K562 (cell line): ENCODE results near the gene TAF15. TPM values are rescaled to one million over a fixed set of nuclear protein-coding genes. Genes with fewer than 3 reads are reported as not detected.
A peak's percentile ranks its signal among the peaks of the same experiment; 100 is the strongest.

Source experiments
- ASH1L ChIP-seq: fragments of 450-650 bp; IDR thresholded peaks from 2 replicates; pipeline ENCODE4 v1.6.1; 2018; ENCODE audit warnings: borderline replicate concordance, mild to moderate bottlenecking, low read depth; ENCODE audit not compliant: partially characterized antibody
- FOSL1 ChIP-seq: fragments of 200-800 bp; sonication (Bioruptor generic); conservative IDR thresholded peaks from 2 replicates; pipeline ENCODE4 v1.6.1; 2016; ENCODE audit warnings: missing genetic modification characterization, missing compliant biosample characterization
- KLF1 ChIP-seq: fragments of 450-650 bp; IDR thresholded peaks from 2 replicates; pipeline ENCODE4 v1.6.1; 2016; ENCODE audit warnings: missing genetic modification characterization, missing compliant biosample characterization
- KLF16 ChIP-seq: IDR thresholded peaks from 2 replicates; pipeline ENCODE4 v1.6.1; 2016; ENCODE audit warnings: antibody characterized with exemption
- MAFK ChIP-seq: IDR thresholded peaks from 2 replicates; pipeline ENCODE4 v1.6.1; 2011; ENCODE audit warnings: low read length, improper control_type of control experiment
- NFRKB ChIP-seq: fragments of 450-650 bp; IDR thresholded peaks from 2 replicates; pipeline ENCODE4 v1.6.1; 2016; ENCODE audit warnings: low read depth
- PTTG1 ChIP-seq: fragments of 450-650 bp; IDR thresholded peaks from 2 replicates; pipeline ENCODE4 v1.6.1; 2016; ENCODE audit warnings: low read depth, mild to moderate bottlenecking, missing genetic modification characterization, missing compliant biosample characterization
- SMARCA4 ChIP-seq: fragments of 450-650 bp; IDR thresholded peaks from 2 replicates; pipeline ENCODE4 v1.6.1; 2016
- ZNF134 ChIP-seq: fragments of 250-450 bp; sonication (Bioruptor Pico); conservative IDR thresholded peaks from 2 replicates; pipeline ENCODE4 v1.4.0; 2020
- ZNF197 ChIP-seq: fragments of 200-800 bp; sonication (Bioruptor generic); IDR thresholded peaks from 2 replicates; pipeline ENCODE4 v1.6.1; 2016; ENCODE audit warnings: low read depth, missing genetic modification characterization, missing compliant biosample characterization
- ZNF717 ChIP-seq: fragments of 250-450 bp; sonication (Bioruptor Pico); IDR thresholded peaks from 2 replicates; pipeline ENCODE4 v1.5.0; 2021
- ZSCAN29 ChIP-seq: fragments of 450-650 bp; IDR thresholded peaks from 2 replicates; pipeline ENCODE4 v1.6.1; 2017
- polyA plus RNA-seq, 8 experiments: library from polyadenylated mRNA; depleted of rRNA in 4 of 8; stranded (reverse) in 5 of 8; unstranded in 3 of 8; fragments of >200 nt; fragmentation: Nextera tagmentation in 2 of 8; fragmentation: Illumina TruSeq in 1 of 8; extraction: Ambion mirVana in 2 of 8; extraction: Trizol in 1 of 8; gene quantifications; 2 replicates each; pipeline versions ENCODE4 v1.2.1 to v1.2.3, GENCODE V29; 2011 to 2014; ENCODE audit warnings: inconsistent platforms in 1 of 8, missing spikeins in 1 of 8
- total RNA-seq, 7 experiments: library from RNA; depleted of rRNA in 6 of 7; stranded (reverse); fragments of >200 nt in 6 of 7; fragmentation: Illumina TruSeq in 2 of 7; extraction: Trizol in 2 of 7; gene quantifications; 2 replicates each; pipeline versions ENCODE4 v1.2.1 to v1.2.3, GENCODE V29; 2011 to 2021; ENCODE audit warnings: low replicate concordance in 1 of 7
- TF ChIP-seq, protein P1 (sequence below): fragments of 250-450 bp; sonication (Bioruptor Pico); IDR thresholded peaks from 2 replicates; pipeline ENCODE4 v1.8.0; 2022; ENCODE audit warnings: moderate library complexity, mild to moderate bottlenecking, inconsistent platforms
- TF ChIP-seq, protein P2 (sequence below): sonication (generic); formaldehyde crosslinking; IDR thresholded peaks from 2 replicates; pipeline ENCODE4 v1.8.1; 2023; ENCODE audit warnings: mild to moderate bottlenecking, missing genetic modification reagents
- TF ChIP-seq, protein P3 (sequence below): fragments of 250-450 bp; sonication (Bioruptor Pico); IDR thresholded peaks from 2 replicates; pipeline ENCODE4 v1.5.0; 2021; ENCODE audit warnings: mild to moderate bottlenecking, moderate library complexity
- TF ChIP-seq, protein P4 (sequence below): fragments of 450-650 bp; IDR thresholded peaks from 2 replicates; pipeline ENCODE4 v1.6.1; 2017; ENCODE audit warnings: mild to moderate bottlenecking, moderate library complexity
- TF ChIP-seq, protein P5 (sequence below): fragments of 250-450 bp; sonication (Bioruptor Pico); IDR thresholded peaks from 2 replicates; pipeline ENCODE4 v1.5.0; 2021; ENCODE audit warnings: mild to moderate bottlenecking, borderline replicate concordance

Gene TAF15
- total and polyA plus RNA-seq, 9 of the 15 experiments (the other 6 are each of a cell fraction or from before 2014, with no cell fraction given), result 4.1 to 272 (median 56.8) TPM

DNA sequence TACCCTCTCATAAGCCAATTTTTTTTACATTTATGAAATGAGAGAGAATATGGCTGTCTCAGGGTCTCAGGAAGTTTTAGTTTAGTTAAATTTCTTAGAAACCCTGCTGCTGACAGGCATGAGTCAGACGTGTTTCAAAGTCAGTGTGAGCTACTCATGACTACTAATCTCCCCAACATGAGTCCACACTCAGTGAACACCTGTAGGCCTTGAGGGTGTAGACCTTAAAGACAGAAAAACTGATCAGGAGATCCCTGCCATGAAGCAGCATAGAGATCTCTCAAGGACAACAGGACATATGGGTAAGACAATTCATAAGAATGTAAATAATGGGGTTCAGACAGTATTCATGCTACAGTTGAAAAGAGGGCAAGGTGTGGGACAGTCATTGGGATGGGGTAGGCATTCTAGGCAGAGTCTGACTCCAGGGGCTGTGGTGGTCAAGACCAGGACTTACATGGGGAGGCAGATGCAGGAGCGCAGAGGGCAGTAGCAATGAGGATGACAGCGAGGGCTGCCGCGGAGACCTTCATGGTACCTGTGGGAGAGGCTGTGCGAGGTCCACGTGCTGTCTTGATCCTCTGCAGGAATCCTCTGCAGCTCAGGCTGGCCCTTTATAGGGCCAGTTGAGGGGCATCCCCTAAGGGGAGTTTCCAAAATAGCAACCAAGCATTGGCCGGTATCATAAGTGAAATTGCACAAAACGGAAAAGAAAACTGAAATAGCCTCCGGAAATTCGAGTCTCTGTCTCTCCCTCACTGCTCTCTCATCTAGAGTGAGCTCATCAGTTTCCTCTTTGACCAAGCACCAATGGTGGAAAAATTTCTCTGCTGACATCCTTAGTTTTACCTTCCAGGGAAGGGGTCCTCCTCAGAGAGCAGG, 70.7 kb downstream of the TAF15 start, which contains the start of gene CCL5 (continued):
- TF ChIP-seq, protein P1, sequence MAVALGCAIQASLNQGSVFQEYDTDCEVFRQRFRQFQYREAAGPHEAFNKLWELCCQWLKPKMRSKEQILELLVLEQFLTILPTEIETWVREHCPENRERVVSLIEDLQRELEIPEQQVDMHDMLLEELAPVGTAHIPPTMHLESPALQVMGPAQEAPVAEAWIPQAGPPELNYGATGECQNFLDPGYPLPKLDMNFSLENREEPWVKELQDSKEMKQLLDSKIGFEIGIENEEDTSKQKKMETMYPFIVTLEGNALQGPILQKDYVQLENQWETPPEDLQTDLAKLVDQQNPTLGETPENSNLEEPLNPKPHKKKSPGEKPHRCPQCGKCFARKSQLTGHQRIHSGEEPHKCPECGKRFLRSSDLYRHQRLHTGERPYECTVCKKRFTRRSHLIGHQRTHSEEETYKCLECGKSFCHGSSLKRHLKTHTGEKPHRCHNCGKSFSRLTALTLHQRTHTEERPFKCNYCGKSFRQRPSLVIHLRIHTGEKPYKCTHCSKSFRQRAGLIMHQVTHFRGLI (CRISPR knock-in tag), result no peak
- TF ChIP-seq KLF16 (no peak), PTTG1 (tag) (no peak), MAFK (no peak), ZSCAN29 (no peak), ASH1L (no peak), KLF1 (no peak), ZNF197 (CRISPR knock-in tag) (no peak), NFRKB (no peak), FOSL1 (peak; percentile 56), ZNF134 (no peak), SMARCA4 (peak; percentile 35; the same call in 1 of the 2 replicates), ZNF717 (CRISPR knock-in tag) (no peak)
- TF ChIP-seq, protein P2, sequence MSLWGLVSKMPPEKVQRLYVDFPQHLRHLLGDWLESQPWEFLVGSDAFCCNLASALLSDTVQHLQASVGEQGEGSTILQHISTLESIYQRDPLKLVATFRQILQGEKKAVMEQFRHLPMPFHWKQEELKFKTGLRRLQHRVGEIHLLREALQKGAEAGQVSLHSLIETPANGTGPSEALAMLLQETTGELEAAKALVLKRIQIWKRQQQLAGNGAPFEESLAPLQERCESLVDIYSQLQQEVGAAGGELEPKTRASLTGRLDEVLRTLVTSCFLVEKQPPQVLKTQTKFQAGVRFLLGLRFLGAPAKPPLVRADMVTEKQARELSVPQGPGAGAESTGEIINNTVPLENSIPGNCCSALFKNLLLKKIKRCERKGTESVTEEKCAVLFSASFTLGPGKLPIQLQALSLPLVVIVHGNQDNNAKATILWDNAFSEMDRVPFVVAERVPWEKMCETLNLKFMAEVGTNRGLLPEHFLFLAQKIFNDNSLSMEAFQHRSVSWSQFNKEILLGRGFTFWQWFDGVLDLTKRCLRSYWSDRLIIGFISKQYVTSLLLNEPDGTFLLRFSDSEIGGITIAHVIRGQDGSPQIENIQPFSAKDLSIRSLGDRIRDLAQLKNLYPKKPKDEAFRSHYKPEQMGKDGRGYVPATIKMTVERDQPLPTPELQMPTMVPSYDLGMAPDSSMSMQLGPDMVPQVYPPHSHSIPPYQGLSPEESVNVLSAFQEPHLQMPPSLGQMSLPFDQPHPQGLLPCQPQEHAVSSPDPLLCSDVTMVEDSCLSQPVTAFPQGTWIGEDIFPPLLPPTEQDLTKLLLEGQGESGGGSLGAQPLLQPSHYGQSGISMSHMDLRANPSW (CRISPR knock-in tag), result no peak
- TF ChIP-seq, protein P3, sequence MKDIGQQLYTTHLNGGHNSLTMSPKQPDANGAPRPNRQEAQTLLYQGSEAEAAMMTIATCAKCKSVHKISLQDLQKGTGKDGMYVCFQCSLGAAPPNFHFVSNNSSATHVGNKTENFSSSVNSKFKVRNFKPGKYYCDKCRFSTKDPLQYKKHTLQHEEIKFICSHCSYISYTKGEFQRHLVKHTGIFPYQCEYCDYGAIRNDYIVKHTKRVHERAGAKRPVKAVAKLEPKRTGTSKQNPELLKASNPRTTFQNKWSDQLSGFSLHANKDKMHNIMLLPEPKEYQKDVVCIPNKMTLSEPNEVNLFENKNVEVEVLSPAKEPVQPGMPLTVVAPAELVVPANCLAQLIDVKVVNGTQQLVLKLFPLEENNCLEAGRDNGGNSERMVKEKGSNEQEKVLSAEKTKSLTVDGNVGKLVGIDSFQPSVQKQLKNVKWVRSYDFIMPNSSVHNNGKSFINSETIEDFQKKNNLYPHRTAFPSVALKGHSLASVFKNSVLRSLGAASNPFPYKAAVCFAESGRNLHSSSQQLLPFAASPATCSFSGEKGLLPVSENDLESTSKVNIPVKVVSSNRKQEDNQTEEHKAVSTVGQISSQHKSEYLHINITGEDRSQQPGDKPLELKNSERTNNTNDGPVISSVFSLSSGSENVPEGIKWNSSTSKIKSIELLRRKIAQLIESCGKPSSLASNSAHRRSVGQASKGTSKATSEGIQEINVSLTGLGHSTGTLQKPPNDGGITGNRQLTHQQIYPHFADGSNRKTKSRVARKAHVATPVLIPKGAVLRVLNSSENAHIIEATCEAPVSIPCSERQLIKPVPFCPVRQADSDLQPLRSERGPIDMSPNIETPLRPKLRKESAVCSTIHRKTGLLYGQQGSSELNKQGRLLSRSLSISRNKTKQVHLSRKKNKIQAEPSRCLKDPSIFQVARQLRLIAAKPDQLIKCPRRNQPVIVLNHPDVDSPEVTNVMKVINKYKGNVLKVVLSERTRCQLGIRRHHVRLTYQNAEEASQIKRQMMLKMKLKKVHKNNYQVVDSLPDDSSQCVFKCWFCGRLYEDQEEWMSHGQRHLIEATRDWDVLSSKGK (CRISPR knock-in tag), result no peak
- TF ChIP-seq, protein P4, sequence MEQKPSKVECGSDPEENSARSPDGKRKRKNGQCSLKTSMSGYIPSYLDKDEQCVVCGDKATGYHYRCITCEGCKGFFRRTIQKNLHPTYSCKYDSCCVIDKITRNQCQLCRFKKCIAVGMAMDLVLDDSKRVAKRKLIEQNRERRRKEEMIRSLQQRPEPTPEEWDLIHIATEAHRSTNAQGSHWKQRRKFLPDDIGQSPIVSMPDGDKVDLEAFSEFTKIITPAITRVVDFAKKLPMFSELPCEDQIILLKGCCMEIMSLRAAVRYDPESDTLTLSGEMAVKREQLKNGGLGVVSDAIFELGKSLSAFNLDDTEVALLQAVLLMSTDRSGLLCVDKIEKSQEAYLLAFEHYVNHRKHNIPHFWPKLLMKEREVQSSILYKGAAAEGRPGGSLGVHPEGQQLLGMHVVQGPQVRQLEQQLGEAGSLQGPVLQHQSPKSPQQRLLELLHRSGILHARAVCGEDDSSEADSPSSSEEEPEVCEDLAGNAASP, result no peak
- TF ChIP-seq, protein P5, sequence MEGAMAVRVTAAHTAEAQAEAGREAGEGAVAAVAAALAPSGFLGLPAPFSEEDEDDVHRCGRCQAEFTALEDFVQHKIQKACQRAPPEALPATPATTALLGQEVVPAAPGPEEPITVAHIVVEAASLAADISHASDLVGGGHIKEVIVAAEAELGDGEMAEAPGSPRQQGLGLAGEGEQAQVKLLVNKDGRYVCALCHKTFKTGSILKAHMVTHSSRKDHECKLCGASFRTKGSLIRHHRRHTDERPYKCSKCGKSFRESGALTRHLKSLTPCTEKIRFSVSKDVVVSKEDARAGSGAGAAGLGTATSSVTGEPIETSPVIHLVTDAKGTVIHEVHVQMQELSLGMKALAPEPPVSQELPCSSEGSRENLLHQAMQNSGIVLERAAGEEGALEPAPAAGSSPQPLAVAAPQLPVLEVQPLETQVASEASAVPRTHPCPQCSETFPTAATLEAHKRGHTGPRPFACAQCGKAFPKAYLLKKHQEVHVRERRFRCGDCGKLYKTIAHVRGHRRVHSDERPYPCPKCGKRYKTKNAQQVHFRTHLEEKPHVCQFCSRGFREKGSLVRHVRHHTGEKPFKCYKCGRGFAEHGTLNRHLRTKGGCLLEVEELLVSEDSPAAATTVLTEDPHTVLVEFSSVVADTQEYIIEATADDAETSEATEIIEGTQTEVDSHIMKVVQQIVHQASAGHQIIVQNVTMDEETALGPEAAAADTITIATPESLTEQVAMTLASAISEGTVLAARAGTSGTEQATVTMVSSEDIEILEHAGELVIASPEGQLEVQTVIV (CRISPR knock-in tag), result no peak
